Tibial nerve (tissue), 4 donors: ENCODE data around the gene EXOC6B. TPM values are rescaled to one million over a fixed set of nuclear protein-coding genes. Genes with fewer than 3 reads are reported as not detected.

ENCODE experiments used
- DNase-seq, 2 donors: peaks; one replicate each; pipeline ENCODE4 v3.0.0-alpha.2; 2019; ENCODE audit warnings: low spot score in 2 of 2
- H3K27ac ChIP-seq, 4 donors: fragments of 200-600 bp; sonication (generic) in 3 of 4; one replicate each; pipeline ENCODE4 v1.5.1; 2017 to 2019; ENCODE audit warnings: mild to moderate bottlenecking in 1 of 4
- H3K27me3 ChIP-seq, 2 donors: fragments of 200-600 bp; sonication (generic) in 1 of 2; one replicate each; pipeline versions ENCODE4 v1.5.1 to v1.6.0; 2017 to 2019
- H3K36me3 ChIP-seq, 3 donors: fragments of 200-600 bp; sonication (generic); one replicate each; pipeline ENCODE4 v1.5.1; 2018 to 2019
- H3K4me1 ChIP-seq, 4 donors: fragments of 200-600 bp; sonication (generic) in 3 of 4; one replicate each; pipeline ENCODE4 v1.5.1; 2017 to 2019
- H3K4me3 ChIP-seq, 4 donors: fragments of 200-600 bp; sonication (generic) in 3 of 4; one replicate each; pipeline ENCODE4 v1.5.1; 2017 to 2019; ENCODE audit warnings: mild to moderate bottlenecking in 1 of 4, moderate library complexity in 1 of 4
- H3K9me3 ChIP-seq, 4 donors: fragments of 200-600 bp; sonication (generic) in 3 of 4; one replicate each; pipeline ENCODE4 v1.5.1; 2017 to 2019
- EP300 ChIP-seq, 2 donors: sonication (generic); formaldehyde crosslinking; IDR thresholded peaks; one replicate each; pipeline ENCODE4 v1.6.1; 2017; ENCODE audit warnings: antibody characterized with exemption in 2 of 2, mild to moderate bottlenecking in 1 of 2
- POLR2A ChIP-seq, 2 donors: fragments of 450-650 bp; IDR thresholded peaks; one replicate each; pipeline ENCODE4 v1.6.1; 2017; ENCODE audit warnings: antibody characterized with exemption in 2 of 2, mild to moderate bottlenecking in 2 of 2, moderate library complexity in 2 of 2
- whole genome bisulfite sequencing, 2 donors: methylation state at CpG; one replicate each; pipeline ENCODE4 v1.1.5; 2018; 5-methylcytosine and 5-hydroxymethylcytosine counted together
- total RNA-seq, 4 donors: library from RNA; depleted of rRNA; stranded (reverse); fragments of >200 nt; gene quantifications; one replicate each; pipeline ENCODE4 v1.1.0, GENCODE V29; 2016
- TF ChIP-seq, protein P1 (sequence below), 5 experiments: fragments of 200-600 bp in 3 of 5; fragments of 450-650 bp in 2 of 5; sonication (generic) in 3 of 5; IDR thresholded peaks; one replicate each; pipeline ENCODE4 v1.5.1; 2016 to 2019; ENCODE audit warnings: antibody characterized with exemption in 5 of 5, mild to moderate bottlenecking in 3 of 5, moderate library complexity in 2 of 5

Gene EXOC6B
- total RNA-seq, 4 donors from 2014 or later = 22.1 to 41.1 (median 30.3) TPM

DNA sequence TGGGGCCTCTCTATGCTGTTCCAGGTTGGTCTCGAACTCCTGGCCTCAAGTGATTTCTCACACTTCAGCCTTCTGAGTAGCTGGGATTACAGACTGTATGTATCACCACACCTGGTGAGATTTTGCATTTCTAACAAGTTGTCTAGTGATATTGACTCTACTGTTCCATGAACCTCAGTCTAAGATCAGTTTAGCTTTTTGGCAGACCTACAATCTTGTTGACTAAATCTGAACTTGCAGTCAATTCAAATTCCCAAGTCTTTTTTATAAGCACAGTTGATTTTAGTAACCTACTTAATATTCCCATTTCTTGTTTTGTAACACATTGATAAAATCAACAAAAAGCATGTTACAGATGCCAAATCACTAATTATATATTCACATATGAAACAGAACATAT lies 412.1 kb downstream of the EXOC6B start:
- 76 to 94% methylated on average over 1 of the region's 1 CpG for WGBS, 2 donors
- Histone ChIP-seq H3K27me3 (no peaks in the 10 kb centered on the region), H3K27ac (no peak overlapping the region), H3K36me3 (peaks cover 0 to 3% (median 0%) of the 10 kb centered on the region in 3 donors), H3K4me1 (peaks cover 0 to 12% (median 0%) of the 10 kb centered on the region in 4 donors), H3K4me3 (no peak overlapping the region), H3K9me3 (peaks cover 0 to 8% (median 0%) of the 10 kb centered on the region in 4 donors)
- TF ChIP-seq, protein P1, sequence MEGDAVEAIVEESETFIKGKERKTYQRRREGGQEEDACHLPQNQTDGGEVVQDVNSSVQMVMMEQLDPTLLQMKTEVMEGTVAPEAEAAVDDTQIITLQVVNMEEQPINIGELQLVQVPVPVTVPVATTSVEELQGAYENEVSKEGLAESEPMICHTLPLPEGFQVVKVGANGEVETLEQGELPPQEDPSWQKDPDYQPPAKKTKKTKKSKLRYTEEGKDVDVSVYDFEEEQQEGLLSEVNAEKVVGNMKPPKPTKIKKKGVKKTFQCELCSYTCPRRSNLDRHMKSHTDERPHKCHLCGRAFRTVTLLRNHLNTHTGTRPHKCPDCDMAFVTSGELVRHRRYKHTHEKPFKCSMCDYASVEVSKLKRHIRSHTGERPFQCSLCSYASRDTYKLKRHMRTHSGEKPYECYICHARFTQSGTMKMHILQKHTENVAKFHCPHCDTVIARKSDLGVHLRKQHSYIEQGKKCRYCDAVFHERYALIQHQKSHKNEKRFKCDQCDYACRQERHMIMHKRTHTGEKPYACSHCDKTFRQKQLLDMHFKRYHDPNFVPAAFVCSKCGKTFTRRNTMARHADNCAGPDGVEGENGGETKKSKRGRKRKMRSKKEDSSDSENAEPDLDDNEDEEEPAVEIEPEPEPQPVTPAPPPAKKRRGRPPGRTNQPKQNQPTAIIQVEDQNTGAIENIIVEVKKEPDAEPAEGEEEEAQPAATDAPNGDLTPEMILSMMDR (IDR thresholded peaks at IDR 0.05) = no peak
- TF ChIP-seq EP300 (IDR thresholded peaks at IDR 0.05) (no peak), POLR2A (IDR thresholded peaks at IDR 0.05) (no peak)
- no peak for DNase-seq

DNA sequence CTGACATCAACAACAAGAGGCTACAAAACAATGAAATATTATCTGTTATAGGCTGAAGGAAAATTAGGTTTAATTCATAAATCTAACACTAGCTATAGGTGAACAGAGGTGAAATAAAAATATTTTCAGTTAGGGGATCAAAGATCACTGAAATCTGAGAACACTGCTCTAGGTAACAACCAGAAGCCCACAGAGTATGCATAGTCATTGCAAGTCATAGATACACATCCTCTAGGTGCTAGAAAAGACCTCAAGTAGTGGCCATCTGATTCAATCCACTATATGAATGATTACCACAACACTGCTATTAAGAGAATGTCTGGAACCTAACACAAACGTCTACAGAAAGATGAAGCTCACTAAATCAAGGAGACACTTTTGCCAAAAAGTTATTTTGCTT lies 413.6 kb downstream of the EXOC6B start:
- no peaks in the 10 kb centered on the region for H3K27me3 ChIP-seq
- WGBS, 2 donors = 69 to 71% methylated on average over 1 of the region's 1 CpG
- TF ChIP-seq, protein P1 (IDR thresholded peaks at IDR 0.05) = no peak
- TF ChIP-seq POLR2A (IDR thresholded peaks at IDR 0.05) (no peak), EP300 (IDR thresholded peaks at IDR 0.05) (no peak)
- no peak overlapping the region for H3K27ac ChIP-seq
- peaks cover 0 to 12% (median 0%) of the 10 kb centered on the region in 4 donors for H3K4me1 ChIP-seq
- no peak overlapping the region for H3K4me3 ChIP-seq
- H3K36me3 ChIP-seq = peaks cover 0 to 3% (median 0%) of the 10 kb centered on the region in 3 donors
- peaks cover 0 to 15% (median 0%) of the 10 kb centered on the region in 4 donors for H3K9me3 ChIP-seq
- DNase-seq = no peak

DNA sequence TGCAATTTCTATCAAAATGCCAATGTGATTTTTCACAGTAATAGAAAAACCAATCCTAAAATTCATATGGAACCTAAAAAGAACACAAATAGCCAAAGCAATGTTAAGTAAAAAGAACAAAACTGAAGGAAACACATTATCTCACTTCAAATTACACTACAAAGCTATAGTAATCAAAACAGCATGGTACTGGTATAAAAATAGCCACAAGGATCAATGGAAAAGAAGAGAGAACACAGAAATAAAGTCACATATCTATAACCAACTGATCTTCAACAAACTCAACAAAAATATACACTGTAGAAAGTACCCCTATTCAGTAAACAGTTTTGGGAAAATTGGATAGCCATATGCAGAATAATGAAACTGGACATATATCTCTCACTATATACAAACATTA lies 426.0 kb downstream of the EXOC6B start:
- no peak overlapping the region for H3K27ac ChIP-seq
- H3K36me3 ChIP-seq = peaks cover 0 to 8% (median 0%) of the 10 kb centered on the region in 3 donors
- no peaks in the 10 kb centered on the region for H3K4me1 ChIP-seq
- no peak overlapping the region for H3K4me3 ChIP-seq
- H3K27me3 ChIP-seq = no peaks in the 10 kb centered on the region
- DNase-seq = no peak
- TF ChIP-seq EP300 (IDR thresholded peaks at IDR 0.05) (no peak), POLR2A (IDR thresholded peaks at IDR 0.05) (no peak)
- TF ChIP-seq, protein P1 (IDR thresholded peaks at IDR 0.05) = no peak
- peaks cover 0 to 36% (median 12%) of the 10 kb centered on the region in 4 donors for H3K9me3 ChIP-seq

DNA sequence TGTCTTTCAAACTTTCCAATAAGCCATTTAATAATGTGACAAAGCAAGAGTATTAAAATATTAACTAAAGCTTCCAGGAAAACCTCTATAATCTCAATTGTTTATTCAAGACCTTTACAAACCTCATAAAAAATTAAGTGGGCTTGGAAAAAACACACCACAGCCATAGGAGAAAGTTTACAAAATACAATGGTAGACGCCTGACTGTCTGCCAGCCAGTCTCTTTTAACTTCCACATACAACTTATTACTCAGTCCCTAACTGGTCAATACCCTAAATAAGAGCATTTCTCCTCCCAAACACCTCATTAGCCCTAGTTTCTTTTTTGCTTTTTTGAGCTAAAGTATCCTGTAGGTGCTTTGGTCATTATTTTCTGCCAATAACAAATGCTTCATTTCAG lies 430.7 kb downstream of the EXOC6B start:
- Histone ChIP-seq H3K4me1 (no peaks in the 10 kb centered on the region), H3K27ac (no peak overlapping the region), H3K27me3 (no peaks in the 10 kb centered on the region), H3K36me3 (no peaks in the 10 kb centered on the region), H3K4me3 (no peak overlapping the region), H3K9me3 (peaks cover 0 to 16% (median 5%) of the 10 kb centered on the region in 4 donors)
- 77 to 85% methylated on average over 1 of the region's 1 CpG for WGBS, 2 donors
- DNase-seq = no peak
- no peak for TF ChIP-seq EP300 (IDR thresholded peaks at IDR 0.05)
- TF ChIP-seq POLR2A (IDR thresholded peaks at IDR 0.05) = no peak
- TF ChIP-seq, protein P1 (IDR thresholded peaks at IDR 0.05) = no peak

DNA sequence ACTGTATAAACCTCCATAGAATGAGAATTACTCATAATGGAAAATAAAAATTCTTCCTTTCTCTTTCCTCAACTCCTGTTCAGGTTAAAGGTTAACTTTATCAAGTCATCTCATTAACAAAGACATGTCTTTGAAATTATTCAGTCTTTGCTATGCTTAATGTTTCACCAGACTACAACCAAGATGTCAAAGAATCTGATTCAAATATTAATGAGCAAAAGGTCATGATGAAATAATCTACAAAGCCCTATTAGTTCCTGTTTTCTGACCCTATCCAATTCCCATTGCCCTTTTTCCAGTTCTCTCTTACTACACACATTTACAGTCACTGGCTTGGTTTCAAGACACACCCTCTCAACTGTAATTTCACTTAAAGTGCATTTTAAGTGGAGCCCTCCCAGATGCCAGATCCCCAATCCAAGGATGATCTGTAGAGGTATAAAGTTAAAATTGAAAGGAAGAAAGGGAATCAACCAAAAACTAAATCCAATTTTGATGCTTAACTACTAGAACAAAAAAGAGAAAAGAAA lies 431.2 kb downstream of the EXOC6B start:
- H3K4me3 ChIP-seq = no peak overlapping the region
- no peaks in the 10 kb centered on the region for H3K27me3 ChIP-seq
- TF ChIP-seq EP300 (IDR thresholded peaks at IDR 0.05) (no peak), POLR2A (IDR thresholded peaks at IDR 0.05) (no peak)
- TF ChIP-seq, protein P1 (IDR thresholded peaks at IDR 0.05) = no peak
- no peaks in the 10 kb centered on the region for H3K4me1 ChIP-seq
- H3K27ac ChIP-seq = no peak overlapping the region
- H3K9me3 ChIP-seq = peaks cover 0 to 11% (median 3%) of the 10 kb centered on the region in 4 donors
- H3K36me3 ChIP-seq = no peaks in the 10 kb centered on the region
- no peak for DNase-seq
